CD14-positive monocyte (primary cell): ENCODE data around the gene PPP1R1B. TPM values are rescaled to one million over a fixed set of nuclear protein-coding genes. Genes with fewer than 3 reads are reported as not detected.

ENCODE experiments used
- DNase-seq, 3 donors: peaks; one replicate each; pipeline ENCODE4 v3.0.0-alpha.2; 2011 to 2022
- H2AFZ ChIP-seq: 2 replicates; pipeline ENCODE4 v1.6.0; 2012; ENCODE audit warnings: mild to moderate bottlenecking, low read depth, low read length, inconsistent platforms; ENCODE audit not compliant: insufficient read depth, poor library complexity, severe bottlenecking
- H3K27ac ChIP-seq, 2 donors: 1 replicate in 1 of 2; 2 replicates in 1 of 2; pipeline ENCODE4 v1.5.1; 2012 to 2013; ENCODE audit warnings: low read length in 2 of 2, control low read depth in 1 of 2, inconsistent platforms in 1 of 2, low read depth in 1 of 2, mild to moderate bottlenecking in 1 of 2
- H3K27me3 ChIP-seq, 2 donors: one replicate each; pipeline versions ENCODE4 v1.6.0 to v1.6.1; 2011 to 2013; ENCODE audit warnings: low read length in 2 of 2; ENCODE audit not compliant: control insufficient read depth in 2 of 2, insufficient read depth in 2 of 2
- H3K36me3 ChIP-seq, 2 donors: replicated peaks in 1 of 2; 1 replicate in 1 of 2; 2 replicates in 1 of 2; pipeline versions ENCODE4 v1.5.1 to v1.6.1; 2012 to 2013; ENCODE audit warnings: low read length in 2 of 2, control low read depth in 1 of 2, inconsistent platforms in 1 of 2, mild to moderate bottlenecking in 1 of 2; ENCODE audit not compliant: insufficient read depth in 2 of 2, control insufficient read depth in 1 of 2
- H3K4me1 ChIP-seq, 2 donors: 1 replicate in 1 of 2; 2 replicates in 1 of 2; pipeline versions ENCODE4 v1.5.1 to v1.6.1; 2012 to 2013; ENCODE audit warnings: low read length in 2 of 2, control low read depth in 1 of 2, inconsistent platforms in 1 of 2, mild to moderate bottlenecking in 1 of 2, moderate library complexity in 1 of 2; ENCODE audit not compliant: insufficient read depth in 2 of 2, control insufficient read depth in 1 of 2
- H3K4me2 ChIP-seq: replicated peaks from 2 replicates; pipeline ENCODE3; 2012; ENCODE audit warnings: low read length, moderate library complexity, mild to moderate bottlenecking; ENCODE audit not compliant: poor library complexity, severe bottlenecking; ENCODE audit errors: extremely low read depth
- H3K4me3 ChIP-seq, 3 experiments: fragments of 200-600 bp in 1 of 3; sonication (generic) in 1 of 3; replicated peaks in 1 of 3; 1 replicate in 2 of 3; 2 replicates in 1 of 3; pipeline ENCODE4 v1.5.1; 2011 to 2013; ENCODE audit warnings: low read length in 3 of 3, mild to moderate bottlenecking in 3 of 3, control low read depth in 2 of 3, low read depth in 2 of 3, inconsistent platforms in 1 of 3, moderate library complexity in 1 of 3
- H3K79me2 ChIP-seq: 2 replicates; pipeline ENCODE4 v1.6.0; 2012; ENCODE audit warnings: mild to moderate bottlenecking, control low read depth, inconsistent platforms, low read length, moderate library complexity; ENCODE audit not compliant: insufficient read depth
- H3K9ac ChIP-seq: 2 replicates; pipeline ENCODE4 v1.6.0; 2017; ENCODE audit warnings: low read length, mild to moderate bottlenecking; ENCODE audit not compliant: insufficient read depth, poor library complexity, severe bottlenecking
- H3K9me3 ChIP-seq, 2 donors: replicated peaks in 1 of 2; 1 replicate in 1 of 2; 2 replicates in 1 of 2; pipeline versions ENCODE4 v1.5.1 to v1.6.1; 2012 to 2013; ENCODE audit warnings: low read length in 2 of 2, control low read depth in 1 of 2; ENCODE audit not compliant: control insufficient read depth in 1 of 2, insufficient read depth in 1 of 2
- H4K20me1 ChIP-seq: 2 replicates; pipeline ENCODE4 v1.6.0; 2012; ENCODE audit warnings: mild to moderate bottlenecking, low read length, control low read depth, moderate library complexity; ENCODE audit not compliant: insufficient read depth
- H3K27ac Mint-ChIP-seq, 7 donors: one replicate each; pipeline ENCODE4 v1.8.0; 2020; ENCODE audit warnings: mild to moderate bottlenecking in 7 of 7, mixed read lengths in 7 of 7, moderate library complexity in 6 of 7, inconsistent platforms in 2 of 7
- H3K27me3 Mint-ChIP-seq, 3 donors: one replicate each; pipeline ENCODE4 v1.8.0; 2021 to 2022; ENCODE audit warnings: low read depth in 3 of 3, mild to moderate bottlenecking in 3 of 3, mixed read lengths in 3 of 3, moderate library complexity in 3 of 3, inconsistent platforms in 1 of 3
- H3K36me3 Mint-ChIP-seq, 2 donors: one replicate each; pipeline ENCODE4 v1.8.0; 2020; ENCODE audit warnings: mixed read lengths in 2 of 2, inconsistent platforms in 1 of 2, mild to moderate bottlenecking in 1 of 2
- H3K4me1 Mint-ChIP-seq: one replicate; pipeline ENCODE4 v1.8.0; 2020; ENCODE audit warnings: mild to moderate bottlenecking, mixed read lengths
- H3K4me3 Mint-ChIP-seq, 2 donors: one replicate each; pipeline ENCODE4 v1.8.0; 2020; ENCODE audit warnings: mild to moderate bottlenecking in 2 of 2, mixed read lengths in 2 of 2, moderate library complexity in 1 of 2
- H3K9me3 Mint-ChIP-seq, 7 donors: one replicate each; pipeline ENCODE4 v1.8.0; 2020 to 2022; ENCODE audit warnings: mixed read lengths in 7 of 7, mild to moderate bottlenecking in 6 of 7, moderate library complexity in 6 of 7, inconsistent platforms in 2 of 7
- WGBS: methylation state at CpG from one replicate; pipeline ENCODE4 v1.1.5; 2013; ENCODE audit warnings: missing lambda C conversion rate; ENCODE audit not compliant: insufficient coverage; 5-methylcytosine and 5-hydroxymethylcytosine counted together
- intact Hi-C, 2 donors: fragments of 100-400 bp; cut with micrococcal nuclease; formaldehyde crosslinking; loops; one replicate each; pipeline versions ENCODE4 v1.15.0 to v1.15.1; 2023
- polyA plus RNA-seq, 3 donors: library from polyadenylated mRNA; depleted of rRNA in 1 of 3; unstranded in 2 of 3; stranded (reverse) in 1 of 3; fragments of 300-500 nt in 2 of 3; fragments of >200 nt in 1 of 3; fragmentation: Illumina TruSeq in 2 of 3; gene quantifications; 1 replicate in 2 of 3; 2 replicates in 1 of 3; pipeline ENCODE4 v1.2.3, GENCODE V29; 2012 to 2021
- TF ChIP-seq, protein P1 (sequence below): fragments of 200-600 bp; IDR thresholded peaks from one replicate; pipeline ENCODE4 v1.8.0; 2022; ENCODE audit warnings: antibody characterized with exemption, mild to moderate bottlenecking

The PPP1R1B gene
- polyA plus RNA-seq, 3 donors = 0.05 TPM; not detected in 2

GRCh38 chr17:39611401-39612112 lies 15.2 kb upstream of the PPP1R1B start:
- Histone ChIP-seq H3K36me3 (no peaks in the 10 kb centered on the region), H3K9ac (no peak overlapping the region), H3K4me2 (no peak overlapping the region), H2AFZ (no peak overlapping the region), H3K79me2 (no peaks in the 10 kb centered on the region), H3K9me3 (peaks cover 0 to 11% of the 10 kb centered on the region in 2 donors), H3K27ac (no peak overlapping the region), H3K4me1 (no peaks in the 10 kb centered on the region), H3K4me3 (no peak overlapping the region), H4K20me1 (no peaks in the 10 kb centered on the region), H3K27me3 (peaks cover 32 to 60% of the 10 kb centered on the region in 2 donors)
- Mint-ChIP-seq H3K27ac (no peak overlapping the region), H3K36me3 (peaks cover 0 to 1% of the 10 kb centered on the region in 2 donors), H3K27me3 (peaks cover 57 to 86% (median 60%) of the 10 kb centered on the region in 3 donors), H3K9me3 (peaks cover 0 to 6% (median 3%) of the 10 kb centered on the region in 7 donors), H3K4me1 (peaks cover 2% of the 10 kb centered on the region), H3K4me3 (no peak overlapping the region)
- intact Hi-C loops = no loop called here
- 96% methylated on average over 4 of the region's 9 CpGs for WGBS
- DNase-seq = no peak
- TF ChIP-seq, protein P1, sequence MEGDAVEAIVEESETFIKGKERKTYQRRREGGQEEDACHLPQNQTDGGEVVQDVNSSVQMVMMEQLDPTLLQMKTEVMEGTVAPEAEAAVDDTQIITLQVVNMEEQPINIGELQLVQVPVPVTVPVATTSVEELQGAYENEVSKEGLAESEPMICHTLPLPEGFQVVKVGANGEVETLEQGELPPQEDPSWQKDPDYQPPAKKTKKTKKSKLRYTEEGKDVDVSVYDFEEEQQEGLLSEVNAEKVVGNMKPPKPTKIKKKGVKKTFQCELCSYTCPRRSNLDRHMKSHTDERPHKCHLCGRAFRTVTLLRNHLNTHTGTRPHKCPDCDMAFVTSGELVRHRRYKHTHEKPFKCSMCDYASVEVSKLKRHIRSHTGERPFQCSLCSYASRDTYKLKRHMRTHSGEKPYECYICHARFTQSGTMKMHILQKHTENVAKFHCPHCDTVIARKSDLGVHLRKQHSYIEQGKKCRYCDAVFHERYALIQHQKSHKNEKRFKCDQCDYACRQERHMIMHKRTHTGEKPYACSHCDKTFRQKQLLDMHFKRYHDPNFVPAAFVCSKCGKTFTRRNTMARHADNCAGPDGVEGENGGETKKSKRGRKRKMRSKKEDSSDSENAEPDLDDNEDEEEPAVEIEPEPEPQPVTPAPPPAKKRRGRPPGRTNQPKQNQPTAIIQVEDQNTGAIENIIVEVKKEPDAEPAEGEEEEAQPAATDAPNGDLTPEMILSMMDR = no peak

DNA sequence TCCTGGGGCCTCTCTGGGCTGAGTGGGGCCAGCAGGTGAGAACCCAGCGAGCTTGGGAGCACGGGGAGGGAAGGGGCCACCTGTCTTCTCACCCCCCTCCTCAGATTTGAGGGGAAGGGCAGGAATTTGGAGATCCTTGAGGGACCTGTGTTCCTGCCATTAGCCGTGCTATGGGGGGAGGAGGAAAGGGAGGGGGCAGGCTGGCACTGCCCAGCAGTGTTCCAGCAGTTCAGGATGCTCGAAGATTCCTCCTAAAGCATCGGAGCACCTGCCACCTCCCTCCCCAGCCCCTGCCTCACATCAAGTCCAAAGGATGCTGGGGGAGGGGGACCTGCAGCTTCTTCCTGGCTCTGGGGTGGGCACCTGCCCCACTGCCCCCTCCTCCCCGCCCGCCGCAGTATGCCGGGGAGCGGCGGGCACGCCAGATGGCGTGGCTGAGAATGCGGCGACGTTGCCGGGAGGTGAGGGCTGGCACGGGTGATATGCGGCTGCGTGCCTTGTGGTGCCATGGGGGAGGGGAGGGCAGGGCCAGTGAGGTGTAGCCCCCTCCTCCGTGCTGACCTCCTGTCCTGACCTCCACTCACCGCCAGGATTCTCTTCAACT lies 14.4 kb upstream of the PPP1R1B start:
- DNase-seq = no peak
- Mint-ChIP-seq H3K4me1 (peaks cover 2% of the 10 kb centered on the region), H3K27ac (no peak overlapping the region), H3K27me3 (peaks cover 58 to 86% (median 60%) of the 10 kb centered on the region in 3 donors), H3K4me3 (no peak overlapping the region), H3K9me3 (peaks cover 0 to 4% (median 1%) of the 10 kb centered on the region in 7 donors), H3K36me3 (no peaks in the 10 kb centered on the region)
- intact Hi-C loops = no loop called here
- Histone ChIP-seq H3K36me3 (no peaks in the 10 kb centered on the region), H3K4me1 (peaks cover 3% of the 10 kb centered on the region in 2 donors), H3K27ac (no peak overlapping the region), H4K20me1 (no peaks in the 10 kb centered on the region), H3K4me2 (no peak overlapping the region), H3K27me3 (peaks cover 33 to 60% of the 10 kb centered on the region in 2 donors), H2AFZ (no peak overlapping the region), H3K79me2 (no peaks in the 10 kb centered on the region), H3K9ac (no peak overlapping the region), H3K9me3 (peaks cover 0 to 7% of the 10 kb centered on the region in 2 donors), H3K4me3 (no peak overlapping the region)
- WGBS = no CpG with 5 or more reads among the region's 22 CpGs
- TF ChIP-seq, protein P1 = no peak
